SKM-1 treated with dmso at 0.1 percent for 144 hours (cell line): ENCODE results near the gene HDAC10.

Experiments
- DNase-seq: peaks from one replicate; lab custom pipeline; 2025; ENCODE audit not compliant: unreplicated experiment; lab: John Stamatoyannopoulos, UW

HDAC10 gene

GRCh38 chr22:50270666-50271394, 19.8 kb upstream of the HDAC10 start:
- peak; percentile 33 for DNase-seq

- peak; percentile 29 for DNase-seq
Observed at GRCh38 chr22:50269970-50270665, 19.1 kb upstream of the HDAC10 start, which contains the start of gene MAPK11. Gene MAPK11, minus strand, starts transcription at chr22:50270380. Its CDS starts 88 bp downstream, at chr22:50270292.

GRCh38 chr22:50269573-50269969, 18.5 kb upstream of the HDAC10 start:
- no peak for DNase-seq

GRCh38 chr22:50268655-50269113, 17.6 kb upstream of the HDAC10 start:
- no peak for DNase-seq

GRCh38 chr22:50267591-50268390, 16.7 kb upstream of the HDAC10 start:
- DNase-seq = no peak

GRCh38 chr22:50266994-50267393, 15.9 kb upstream of the HDAC10 start:
- DNase-seq = no peak

- no peak for DNase-seq
Observed at GRCh38 chr22:50264946-50265669, 14.0 kb upstream of the HDAC10 start.

GRCh38 chr22:50264104-50264745, 13.2 kb upstream of the HDAC10 start:
- no peak for DNase-seq

- no peak for DNase-seq
Observed at GRCh38 chr22:50262973-50263617, 12.0 kb upstream of the HDAC10 start.

GRCh38 chr22:50262460-50262911, 11.4 kb upstream of the HDAC10 start:
- DNase-seq = no peak

- DNase-seq = peak; percentile 38
Observed at GRCh38 chr22:50261615-50262459, 10.8 kb upstream of the HDAC10 start, which contains the start of gene MAPK12. Gene MAPK12, minus strand, starts transcription at chr22:50261683. Its CDS starts 174 bp downstream, at chr22:50261509.

GRCh38 chr22:50260801-50261614, 9.9 kb upstream of the HDAC10 start:
- no peak for DNase-seq

GRCh38 chr22:50260434-50260800, 9.4 kb upstream of the HDAC10 start:
- DNase-seq = no peak

- DNase-seq = no peak
Observed at GRCh38 chr22:50259302-50259701, 8.2 kb upstream of the HDAC10 start.

GRCh38 chr22:50258361-50259292, 7.6 kb upstream of the HDAC10 start:
- no peak for DNase-seq

- DNase-seq = no peak
Observed at GRCh38 chr22:50257451-50258360, 6.6 kb upstream of the HDAC10 start.
